Gastrocnemius medialis (tissue), 4 donors: ENCODE measurements around the gene COX4I2. TPM values are rescaled to one million over a fixed set of nuclear protein-coding genes. Genes with fewer than 3 reads are reported as not detected.

ENCODE experiments used
- ATAC-seq, 2 donors: fragments of 150-250 bp; one replicate each; pipeline ENCODE4 v1.9.1; 2016
- DNase-seq, 2 donors: peaks; one replicate each; pipeline ENCODE4 v3.0.0-alpha.2; 2019
- H3K27ac ChIP-seq, 4 donors: fragments of 200-600 bp; sonication (generic); 1 replicate in 1 of 4; 2 replicates in 3 of 4; pipeline ENCODE4 v1.5.1; 2016 to 2018; ENCODE audit warnings: mild to moderate bottlenecking in 2 of 4, moderate library complexity in 1 of 4
- H3K27me3 ChIP-seq, 3 donors: fragments of 200-600 bp; sonication (generic) in 2 of 3; 1 replicate in 1 of 3; 2 replicates in 2 of 3; pipeline versions ENCODE4 v1.5.1 to v1.6.0; 2016 to 2019; ENCODE audit warnings: mild to moderate bottlenecking in 1 of 3, moderate library complexity in 1 of 3
- H3K36me3 ChIP-seq, 2 donors: fragments of 200-600 bp; sonication (generic) in 1 of 2; one replicate each; pipeline ENCODE4 v1.5.1; 2017 to 2018
- H3K4me1 ChIP-seq, 2 donors: fragments of 200-600 bp; sonication (generic) in 1 of 2; one replicate each; pipeline ENCODE4 v1.5.1; 2016 to 2017; ENCODE audit warnings: mild to moderate bottlenecking in 2 of 2
- H3K4me3 ChIP-seq, 4 donors: fragments of 200-600 bp; sonication (generic) in 3 of 4; 1 replicate in 1 of 4; 2 replicates in 3 of 4; pipeline ENCODE4 v1.5.1; 2016 to 2019; ENCODE audit warnings: mild to moderate bottlenecking in 2 of 4
- H3K9me3 ChIP-seq, 3 donors: fragments of 200-600 bp; sonication (generic) in 2 of 3; 1 replicate in 1 of 3; 2 replicates in 2 of 3; pipeline ENCODE4 v1.5.1; 2016 to 2019
- CTCF ChIP-seq, 5 experiments: fragments of 450-650 bp in 3 of 5; fragments of 200-600 bp in 2 of 5; sonication (generic) in 2 of 5; IDR thresholded peaks in 4 of 5; conservative IDR thresholded peaks in 1 of 5; 1 replicate in 4 of 5; 2 replicates in 1 of 5; pipeline ENCODE4 v1.5.1; 2016 to 2019; ENCODE audit warnings: antibody characterized with exemption in 5 of 5, mild to moderate bottlenecking in 3 of 5, moderate library complexity in 3 of 5
- POLR2A ChIP-seq, 2 donors: fragments of 450-650 bp; IDR thresholded peaks; one replicate each; pipeline ENCODE4 v1.6.1; 2017; ENCODE audit warnings: antibody characterized with exemption in 2 of 2, mild to moderate bottlenecking in 2 of 2, moderate library complexity in 2 of 2
- in situ Hi-C, 4 donors: fragments of 200-750 bp; cut with MboI; loops; one replicate each; pipeline versions ENCODE4 v1.15.0 to v1.8.0; 2017; ENCODE audit warnings: low sequenced_read_pairs in 4 of 4
- intact Hi-C: fragments of 100-400 bp; cut with DNase I; formaldehyde crosslinking; loops from one replicate; pipeline ENCODE4 v1.15.1; 2023; ENCODE audit warnings: low total_unique reads
- total RNA-seq, 4 donors: library from RNA; depleted of rRNA; stranded (reverse); fragments of >200 nt; gene quantifications; one replicate each; pipeline versions ENCODE4 v1.1.0 to v1.2.3, GENCODE V29; 2016

The COX4I2 gene
- total RNA-seq, 4 donors from 2014 or later: 3.9 to 10.4 (median 4.3) TPM

GRCh38 chr20:31681769-31682168 lies 44.1 kb downstream of the COX4I2 start:
- intact Hi-C loops (no loop called here), in situ Hi-C loops (no loop called here)
- TF ChIP-seq CTCF (IDR thresholded peaks at IDR 0.05 in 4 of 5, conservative IDR thresholded peaks at IDR 0.05 in 1 of 5): no peak
- TF ChIP-seq POLR2A (IDR thresholded peaks at IDR 0.05): no peak
- Histone ChIP-seq H3K36me3 (no peaks in the 10 kb centered on the region), H3K4me3 (no peak overlapping the region), H3K27ac (peak overlapping the region; percentile 12 to 32 (median 24)), H3K9me3 (no peaks in the 10 kb centered on the region), H3K4me1 (peaks cover 58 to 80% of the 10 kb centered on the region in 2 donors), H3K27me3 (no peaks in the 10 kb centered on the region)
- no peak for DNase-seq
- ATAC-seq: no peak

- Histone ChIP-seq H3K4me3 (no peak overlapping the region), H3K9me3 (no peaks in the 10 kb centered on the region), H3K27ac (peak overlapping the region in 3 of 4 donors; percentile 7 to 16 (median 15)), H3K4me1 (peaks cover 54 to 75% of the 10 kb centered on the region in 2 donors), H3K36me3 (no peaks in the 10 kb centered on the region), H3K27me3 (no peaks in the 10 kb centered on the region)
- in situ Hi-C loops: no loop called here
- intact Hi-C loops: no loop called here
- TF ChIP-seq CTCF (IDR thresholded peaks at IDR 0.05 in 4 of 5, conservative IDR thresholded peaks at IDR 0.05 in 1 of 5): no peak
- TF ChIP-seq POLR2A (IDR thresholded peaks at IDR 0.05): no peak
- ATAC-seq (no peak), DNase-seq (no peak)
Observed at GRCh38 chr20:31682352-31682751, 44.6 kb downstream of the COX4I2 start.

GRCh38 chr20:31682927-31683326 lies 45.2 kb downstream of the COX4I2 start:
- intact Hi-C loops (no loop called here), in situ Hi-C loops (no loop called here)
- H3K27ac ChIP-seq: peak overlapping the region in 3 of 4 donors; percentile 7 to 15 (median 8)
- no peak for TF ChIP-seq POLR2A (IDR thresholded peaks at IDR 0.05)
- no peak for TF ChIP-seq CTCF (IDR thresholded peaks at IDR 0.05 in 4 of 5, conservative IDR thresholded peaks at IDR 0.05 in 1 of 5)
- DNase-seq (no peak), ATAC-seq (no peak)
- no peaks in the 10 kb centered on the region for H3K27me3 ChIP-seq
- peaks cover 53 to 69% of the 10 kb centered on the region in 2 donors for H3K4me1 ChIP-seq
- no peaks in the 10 kb centered on the region for H3K36me3 ChIP-seq
- H3K4me3 ChIP-seq: no peak overlapping the region
- no peaks in the 10 kb centered on the region for H3K9me3 ChIP-seq

GRCh38 chr20:31684153-31685015 lies 46.7 kb downstream of the COX4I2 start:
- Histone ChIP-seq H3K4me1 (peaks cover 44 to 60% of the 10 kb centered on the region in 2 donors), H3K27me3 (no peaks in the 10 kb centered on the region), H3K9me3 (no peaks in the 10 kb centered on the region), H3K4me3 (no peak overlapping the region), H3K27ac (peak overlapping the region; percentile 37 to 68 (median 64)), H3K36me3 (no peaks in the 10 kb centered on the region)
- DNase-seq: no peak
- in situ Hi-C loops: no loop called here
- peak in 1 of 2 donors; percentile 34 for ATAC-seq
- intact Hi-C loops: no loop called here
- no peak for TF ChIP-seq CTCF (IDR thresholded peaks at IDR 0.05 in 4 of 5, conservative IDR thresholded peaks at IDR 0.05 in 1 of 5)
- no peak for TF ChIP-seq POLR2A (IDR thresholded peaks at IDR 0.05)
